Mesendoderm (in vitro differentiated cells): Measurements from ENCODE around the gene FYB1.

Source experiments
- DNase-seq: peaks from one replicate; pipeline ENCODE4 v3.0.0; 2013
- H2AK5ac ChIP-seq: 2 replicates; pipeline ENCODE4 v1.6.1; 2013; ENCODE audit warnings: low read length, inconsistent platforms
- H2BK120ac ChIP-seq: 2 replicates; pipeline ENCODE4 v1.6.1; 2013; ENCODE audit warnings: low read depth, mild to moderate bottlenecking, low read length, moderate library complexity, mixed read lengths
- H2BK15ac ChIP-seq: replicated peaks from 2 replicates; pipeline ENCODE4 v1.6.1; 2013; ENCODE audit warnings: low read depth, mild to moderate bottlenecking, moderate library complexity
- H2BK5ac ChIP-seq: 2 replicates; pipeline ENCODE4 v1.6.1; 2013; ENCODE audit warnings: low read length, inconsistent platforms
- H3K18ac ChIP-seq: 2 replicates; pipeline ENCODE4 v1.6.1; 2013; ENCODE audit warnings: mild to moderate bottlenecking, low read length, mixed read lengths
- H3K23ac ChIP-seq: one replicate; pipeline ENCODE4 v1.6.1; 2013; ENCODE audit warnings: low read length
- H3K27ac ChIP-seq: 2 replicates; pipeline ENCODE4 v1.5.1; 2013; ENCODE audit warnings: low read depth, mild to moderate bottlenecking, inconsistent platforms, low read length, moderate library complexity
- H3K27me3 ChIP-seq: 2 replicates; pipeline ENCODE4 v1.6.1; 2013; ENCODE audit warnings: low read length, control low read depth, mild to moderate bottlenecking, inconsistent platforms; ENCODE audit not compliant: insufficient read depth, poor library complexity
- H3K36me3 ChIP-seq: 2 replicates; pipeline ENCODE4 v1.6.1; 2013; ENCODE audit warnings: low read length, inconsistent platforms; ENCODE audit not compliant: control insufficient read depth, insufficient read depth
- H3K4ac ChIP-seq: one replicate; pipeline ENCODE4 v1.6.1; 2013; ENCODE audit warnings: low read depth, mild to moderate bottlenecking, low read length, moderate library complexity
- H3K4me1 ChIP-seq: 2 replicates; pipeline ENCODE4 v1.6.1; 2013; ENCODE audit warnings: low read depth, low read length, inconsistent platforms; ENCODE audit not compliant: control insufficient read depth
- H3K4me2 ChIP-seq: 2 replicates; pipeline ENCODE4 v1.6.1; 2013; ENCODE audit warnings: low read length
- H3K4me3 ChIP-seq: 2 replicates; pipeline ENCODE4 v1.5.1; 2013; ENCODE audit warnings: mild to moderate bottlenecking, low read length
- H3K56ac ChIP-seq: one replicate; pipeline ENCODE4 v1.6.1; 2013; ENCODE audit warnings: low read length
- H3K79me1 ChIP-seq: 2 replicates; pipeline ENCODE4 v1.6.1; 2013; ENCODE audit warnings: low read length, inconsistent platforms
- H3K79me2 ChIP-seq: 2 replicates; pipeline ENCODE4 v1.6.1; 2013; ENCODE audit warnings: mild to moderate bottlenecking, low read length; ENCODE audit not compliant: control insufficient read depth, insufficient read depth
- H3K9ac ChIP-seq: 2 replicates; pipeline ENCODE4 v1.6.1; 2013; ENCODE audit warnings: low read length, inconsistent platforms
- H4K5ac ChIP-seq: one replicate; pipeline ENCODE4 v1.6.1; 2013; ENCODE audit warnings: low read length
- H4K8ac ChIP-seq: one replicate; pipeline ENCODE4 v1.6.1; 2013; ENCODE audit warnings: low read depth, mild to moderate bottlenecking, control low read depth, low read length, moderate library complexity
- WGBS: extraction: QIAGEN DNeasy Blood & Tissue Kit; methylation state at CpG from one replicate; pipeline ENCODE4 v1.1.7; 2013; ENCODE audit warnings: low lambda C conversion rate, missing lambda C conversion rate; ENCODE audit not compliant: insufficient coverage; ENCODE audit errors: extremely low coverage; 5-methylcytosine and 5-hydroxymethylcytosine counted together

Gene FYB1

DNA sequence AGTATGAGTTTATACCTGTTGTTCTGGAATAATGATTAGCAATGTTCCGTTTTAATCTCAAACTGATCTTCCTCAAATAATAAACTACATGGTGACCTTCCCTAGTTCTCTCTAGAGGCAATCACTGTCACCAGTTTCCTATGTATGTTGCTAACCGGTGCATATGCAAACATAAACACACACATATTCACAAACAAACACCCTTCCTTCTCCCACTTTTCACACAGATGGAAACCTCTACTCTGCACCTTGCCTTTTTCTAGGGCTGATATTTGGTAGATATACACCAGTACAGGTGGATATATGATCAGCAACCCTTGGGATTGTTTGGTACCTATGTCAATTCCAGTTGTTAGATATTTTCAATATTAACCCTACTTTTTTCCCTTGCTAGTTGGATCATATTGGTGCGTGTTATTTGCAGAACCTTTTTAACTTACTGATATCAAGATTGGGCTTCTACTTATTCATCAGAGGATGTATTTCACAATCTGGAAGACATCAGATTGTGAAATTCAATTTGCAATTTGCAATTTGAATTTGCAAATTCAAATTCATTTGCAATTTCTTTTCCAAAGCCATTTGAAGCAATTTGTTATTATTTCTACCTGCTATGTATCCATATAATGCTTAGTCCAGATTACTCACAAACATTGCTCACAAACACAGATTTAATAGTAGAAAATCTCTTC, 12.6 kb downstream of the FYB1 start:
- H3K4me2 ChIP-seq: no peak overlapping the region
- no peak overlapping the region for H3K27ac ChIP-seq
- no CpG with 5 or more reads among the region's 3 CpGs for WGBS

DNA sequence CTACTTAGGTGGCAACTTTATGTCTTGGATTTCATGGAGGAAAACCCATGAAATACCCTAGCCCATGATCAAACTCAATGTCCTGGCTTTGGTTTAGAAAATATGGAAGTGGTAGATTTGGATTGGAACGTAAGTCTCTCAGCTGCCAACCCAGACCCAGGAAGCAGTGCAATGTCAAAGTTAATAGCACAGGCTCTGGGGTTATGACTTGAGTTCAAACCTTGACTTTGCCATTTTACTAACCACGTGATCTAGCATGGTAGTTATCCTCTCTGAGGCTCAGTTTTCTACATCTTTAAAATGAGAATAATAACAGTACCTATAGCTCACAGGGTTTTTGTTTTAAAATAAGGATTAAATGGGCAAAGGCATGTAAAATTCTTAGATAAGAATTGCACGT, 13.8 kb downstream of the FYB1 start:
- Histone ChIP-seq H3K27me3 (no peaks in the 10 kb centered on the region), H3K4me3 (no peak overlapping the region), H2BK15ac (no peak overlapping the region), H2BK120ac (no peak overlapping the region), H3K79me1 (no peaks in the 10 kb centered on the region), H3K9ac (no peak overlapping the region), H3K23ac (no peak overlapping the region), H3K4ac (no peak overlapping the region), H3K27ac (no peak overlapping the region), H4K8ac (no peak overlapping the region), H3K4me2 (no peak overlapping the region), H3K4me1 (no peaks in the 10 kb centered on the region), H3K36me3 (no peaks in the 10 kb centered on the region), H3K18ac (no peak overlapping the region), H2BK5ac (no peak overlapping the region), H3K56ac (no peak overlapping the region), H4K5ac (no peak overlapping the region), H2AK5ac (no peak overlapping the region), H3K79me2 (no peaks in the 10 kb centered on the region)
- DNase-seq: no peak
- no CpG with 5 or more reads among the region's 3 CpGs for WGBS

More for the DNA sequence above, 12.6 kb downstream of the FYB1 start:
- no peaks in the 10 kb centered on the region for H3K4me1 ChIP-seq
- H3K23ac ChIP-seq: no peak overlapping the region
- no peak for DNase-seq
- H4K5ac ChIP-seq: no peak overlapping the region
- H3K79me1 ChIP-seq: no peaks in the 10 kb centered on the region
- no peak overlapping the region for H2BK15ac ChIP-seq
- H3K36me3 ChIP-seq: no peaks in the 10 kb centered on the region
- H2BK120ac ChIP-seq: no peak overlapping the region
- H2BK5ac ChIP-seq: no peak overlapping the region
- no peak overlapping the region for H3K9ac ChIP-seq
- H4K8ac ChIP-seq: no peak overlapping the region
- no peak overlapping the region for H2AK5ac ChIP-seq
- no peaks in the 10 kb centered on the region for H3K79me2 ChIP-seq
- H3K4me3 ChIP-seq: no peak overlapping the region
- H3K4ac ChIP-seq: no peak overlapping the region
- H3K27me3 ChIP-seq: no peaks in the 10 kb centered on the region
- H3K18ac ChIP-seq: no peak overlapping the region
- no peak overlapping the region for H3K56ac ChIP-seq

DNA sequence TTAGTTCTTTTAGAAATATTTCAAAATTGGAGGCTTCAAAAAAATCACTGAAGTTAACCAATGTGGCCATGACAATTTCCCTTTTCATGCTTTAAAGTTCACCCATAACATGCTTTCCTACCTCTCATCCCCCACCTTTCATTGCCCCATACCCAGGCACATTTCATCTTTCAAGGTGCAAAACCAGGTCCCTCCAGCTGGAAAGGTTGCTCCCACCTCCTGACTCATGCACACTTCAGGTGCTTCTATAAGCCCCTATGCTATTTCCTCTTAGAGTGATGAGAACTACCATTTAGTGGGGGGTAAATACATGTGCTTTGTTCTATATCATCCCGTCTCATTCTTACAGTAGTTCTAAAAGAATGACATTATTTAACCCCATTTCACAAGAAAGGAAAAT, 15.4 kb downstream of the FYB1 start:
- no peak overlapping the region for H3K23ac ChIP-seq
- H2BK15ac ChIP-seq: no peak overlapping the region
- H2BK120ac ChIP-seq: no peak overlapping the region
- H3K79me1 ChIP-seq: no peaks in the 10 kb centered on the region
- no peak overlapping the region for H4K5ac ChIP-seq
- H3K4me3 ChIP-seq: no peak overlapping the region
- H2AK5ac ChIP-seq: no peak overlapping the region
- H3K4me2 ChIP-seq: no peak overlapping the region
- H3K27ac ChIP-seq: no peak overlapping the region
- no CpG with 5 or more reads among the region's 1 CpG for WGBS
- H3K9ac ChIP-seq: no peak overlapping the region
- no peaks in the 10 kb centered on the region for H3K36me3 ChIP-seq
- H3K79me2 ChIP-seq: no peaks in the 10 kb centered on the region
- no peak overlapping the region for H2BK5ac ChIP-seq
- DNase-seq: no peak
- H3K56ac ChIP-seq: no peak overlapping the region
- no peaks in the 10 kb centered on the region for H3K4me1 ChIP-seq
- H3K4ac ChIP-seq: no peak overlapping the region
- H3K18ac ChIP-seq: no peak overlapping the region
- H4K8ac ChIP-seq: no peak overlapping the region
- no peaks in the 10 kb centered on the region for H3K27me3 ChIP-seq

DNA sequence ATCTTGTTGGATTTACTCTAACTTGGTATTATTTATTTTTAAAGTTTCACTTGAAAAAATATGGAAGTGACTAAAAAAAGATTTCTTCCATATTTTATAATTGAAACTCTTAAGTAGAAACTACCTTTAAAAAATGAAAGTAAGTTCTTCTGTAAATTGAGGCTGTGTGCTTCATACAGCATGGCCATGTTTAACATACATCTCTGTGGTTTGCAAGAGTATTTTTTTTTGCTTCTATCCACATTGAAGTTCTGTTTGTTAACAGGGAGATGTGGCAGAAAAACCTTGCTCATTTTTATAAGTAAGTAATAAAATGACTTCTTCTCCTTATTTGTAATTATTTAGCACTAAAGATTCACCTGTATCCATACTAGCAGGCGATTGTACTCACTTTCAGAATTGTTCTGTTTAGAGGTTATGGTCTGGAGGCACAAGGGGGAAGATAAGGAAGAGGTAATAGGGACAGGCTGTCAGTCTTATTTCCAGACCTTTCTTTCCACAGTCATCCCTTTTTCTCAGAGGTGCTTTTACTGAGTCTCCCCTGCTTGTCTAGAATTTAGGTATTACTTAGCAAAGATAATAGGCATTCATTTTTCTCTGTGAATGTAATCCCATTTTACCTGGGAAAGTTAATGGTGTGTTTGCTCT, 16.0 kb downstream of the FYB1 start:
- H2BK120ac ChIP-seq: no peak overlapping the region
- H3K79me2 ChIP-seq: no peaks in the 10 kb centered on the region
- H2BK5ac ChIP-seq: no peak overlapping the region
- no peak for DNase-seq
- H3K27ac ChIP-seq: no peak overlapping the region
- no peak overlapping the region for H3K4ac ChIP-seq
- no peak overlapping the region for H4K5ac ChIP-seq
- H3K4me1 ChIP-seq: no peaks in the 10 kb centered on the region
- H2BK15ac ChIP-seq: no peak overlapping the region
- no peak overlapping the region for H3K4me3 ChIP-seq
- no peaks in the 10 kb centered on the region for H3K36me3 ChIP-seq
- H3K27me3 ChIP-seq: no peaks in the 10 kb centered on the region
- no peaks in the 10 kb centered on the region for H3K79me1 ChIP-seq
- H3K4me2 ChIP-seq: no peak overlapping the region
- no peak overlapping the region for H3K56ac ChIP-seq
- no peak overlapping the region for H3K23ac ChIP-seq
- no CpG with 5 or more reads among the region's 1 CpG for WGBS
- no peak overlapping the region for H3K9ac ChIP-seq
- H3K18ac ChIP-seq: no peak overlapping the region
- H4K8ac ChIP-seq: no peak overlapping the region
- no peak overlapping the region for H2AK5ac ChIP-seq

- no CpG with 5 or more reads among the region's 11 CpGs for WGBS
- Histone ChIP-seq H3K79me2 (no peaks in the 10 kb centered on the region), H2BK5ac (no peak overlapping the region), H3K56ac (no peak overlapping the region), H3K27ac (no peak overlapping the region), H3K23ac (no peak overlapping the region), H2BK120ac (no peak overlapping the region), H2AK5ac (no peak overlapping the region), H3K4me1 (no peaks in the 10 kb centered on the region), H3K36me3 (no peaks in the 10 kb centered on the region), H3K9ac (no peak overlapping the region), H3K18ac (no peak overlapping the region), H3K4me3 (no peak overlapping the region), H4K5ac (no peak overlapping the region), H3K79me1 (no peaks in the 10 kb centered on the region), H3K4ac (no peak overlapping the region), H3K27me3 (no peaks in the 10 kb centered on the region), H2BK15ac (no peak overlapping the region), H3K4me2 (no peak overlapping the region), H4K8ac (no peak overlapping the region)
- no peak for DNase-seq
Measured at GRCh38 chr5:39202597-39203274, 16.6 kb downstream of the FYB1 start.
